CD4-positive, alpha-beta T cell (primary cell): ENCODE measurements around the gene OSBPL6. TPM values are rescaled to one million over a fixed set of nuclear protein-coding genes. Genes with fewer than 3 reads are reported as not detected.

Source experiments
- ATAC-seq: fragments of 200-7000 bp; cut with Tn5 transposase; one replicate; pipeline ENCODE4 v1.10.0; 2022; ENCODE audit warnings: mild to moderate bottlenecking; ENCODE audit not compliant: poor library complexity
- CTCF ChIA-PET: fragments of 350-600 bp; sonication (Branson Sonifier 250); formaldehyde crosslinking; loops from one replicate; lab custom pipeline; 2021; ENCODE audit warnings: antibody characterized with exemption, inconsistent platforms; lab: Charles Lee
- POLR2A ChIA-PET: fragments of 350-600 bp; sonication (Branson Sonifier 250); formaldehyde crosslinking; loops from one replicate; lab custom pipeline; 2021; ENCODE audit warnings: antibody characterized with exemption, inconsistent platforms; lab: Charles Lee
- DNase-seq, 14 experiments: peaks; one replicate each; pipeline ENCODE4 v3.0.0-alpha.2; 2013 to 2020; ENCODE audit warnings: mixed read lengths in 2 of 14
- H3K27ac ChIP-seq, 2 donors: one replicate each; pipeline versions ENCODE4 v1.5.1 to v1.7.0; 2013; ENCODE audit warnings: low read length in 2 of 2, low read depth in 1 of 2, mild to moderate bottlenecking in 1 of 2
- H3K27me3 ChIP-seq, 2 experiments: 1 replicate in 1 of 2; 2 replicates in 1 of 2; pipeline versions ENCODE4 v1.6.1 to v1.7.0; 2013; ENCODE audit warnings: low read length in 2 of 2, control low read depth in 1 of 2, mild to moderate bottlenecking in 1 of 2, moderate library complexity in 1 of 2; ENCODE audit not compliant: insufficient read depth in 2 of 2, control insufficient read depth in 1 of 2
- H3K36me3 ChIP-seq: one replicate; pipeline ENCODE4 v1.6.1; 2013; ENCODE audit warnings: low read length, control low read depth; ENCODE audit not compliant: insufficient read depth
- H3K4me1 ChIP-seq: one replicate; pipeline ENCODE4 v1.6.1; 2013; ENCODE audit warnings: low read length, control low read depth; ENCODE audit not compliant: insufficient read depth
- H3K4me3 ChIP-seq: one replicate; pipeline ENCODE4 v1.5.1; 2013; ENCODE audit warnings: mild to moderate bottlenecking, low read length, moderate library complexity
- H3K9me3 ChIP-seq, 2 experiments: 1 replicate in 1 of 2; 2 replicates in 1 of 2; pipeline versions ENCODE4 v1.6.1 to v1.7.0; 2013; ENCODE audit warnings: low read length in 2 of 2, mild to moderate bottlenecking in 2 of 2, control low read depth in 1 of 2, moderate library complexity in 1 of 2; ENCODE audit not compliant: control insufficient read depth in 1 of 2, insufficient read depth in 1 of 2
- H3K27ac Mint-ChIP-seq: one replicate; pipeline ENCODE4 v1.8.0; 2020; ENCODE audit warnings: mixed read lengths
- H3K27me3 Mint-ChIP-seq: one replicate; pipeline ENCODE4 v1.8.0; 2021; ENCODE audit warnings: mixed read lengths
- H3K36me3 Mint-ChIP-seq: one replicate; pipeline ENCODE4 v1.8.0; 2021; ENCODE audit warnings: low read depth, mixed read lengths
- H3K4me1 Mint-ChIP-seq: one replicate; pipeline ENCODE4 v1.8.0; 2021; ENCODE audit warnings: low read depth, mixed read lengths
- H3K4me3 Mint-ChIP-seq: one replicate; pipeline ENCODE4 v1.8.0; 2020; ENCODE audit warnings: mild to moderate bottlenecking, mixed read lengths
- H3K9me3 Mint-ChIP-seq: one replicate; pipeline ENCODE4 v1.8.0; 2020; ENCODE audit warnings: mixed read lengths
- CTCF ChIP-seq: fragments of 200-600 bp; IDR thresholded peaks from one replicate; pipeline ENCODE4 v1.8.0; 2022; ENCODE audit warnings: antibody characterized with exemption, mild to moderate bottlenecking
- intact Hi-C, 2 experiments: fragments of 100-400 bp; cut with DNase I in 1 of 2; cut with micrococcal nuclease in 1 of 2; formaldehyde crosslinking; loops; one replicate each; pipeline versions ENCODE4 v1.15.1 to v1.9.0; 2023 to 2025; cut with DNase I, micrococcal nuclease
- total RNA-seq, 174 experiments: library from RNA in 2 of 174; stranded (reverse) in 2 of 174; gene quantifications; one replicate each; pipeline ENCODE4 v1.2.3 and lab custom pipeline; 2021 to 2026

The OSBPL6 gene
- total RNA-seq, 2 experiments from 2014 or later = 0.08 to 0.11 TPM

- DNase-seq = peak; percentile 90 to 98 (median 95)
- Mint-ChIP-seq H3K36me3 (peaks cover 42% of the 10 kb centered on the region), H3K4me1 (peaks cover 35% of the 10 kb centered on the region), H3K27ac (peak within 1 kb of the TSS; percentile 97), H3K4me3 (peak within 1 kb of the TSS; percentile 91), H3K27me3 (no peaks in the 10 kb centered on the region), H3K9me3 (no peaks in the 10 kb centered on the region)
- peak; percentile 84 for ATAC-seq
- CTCF ChIA-PET = interaction anchor here (1.0 to 2.2 kb wide), 5 partner anchors 29 to 250 kb away, joined by 3 to 13 read pairs (median 5); partner anchors contain the start of gene PLEKHA3
- H3K36me3 ChIP-seq = peaks cover 10% of the 10 kb centered on the region
- H3K9me3 ChIP-seq = no peaks in the 10 kb centered on the region
- peak within 1 kb of the TSS; percentile 78 to 98 for H3K27ac ChIP-seq
- no peaks in the 10 kb centered on the region for H3K27me3 ChIP-seq
- intact Hi-C loops = loop anchor here in 1 of 2 experiments (2.0 kb wide), 2 partner anchors 28 to 72 kb away; partner anchors contain the start of gene FKBP7
- POLR2A ChIA-PET = interaction anchor here (0.6 to 3.2 kb wide), 22 partner anchors 11 to 1239 kb away, joined by 3 to 45 read pairs (median 5); partner anchors contain the start of genes FKBP7, HNRNPA3, PLEKHA3 and RBM45
- peaks cover 27% of the 10 kb centered on the region for H3K4me1 ChIP-seq
- TF ChIP-seq CTCF = no peak
- peak within 1 kb of the TSS; percentile 77 for H3K4me3 ChIP-seq
These were observed 256.6 kb downstream of the OSBPL6 start, which contains the start of the genes PJVK and PRKRA for GRCh38 chr2:178450774-178451525. TSS of gene PJVK (plus strand) at chr2:178451378. CDS start at chr2:178453410, 2,032 bp downstream. TSS of gene PRKRA (minus strand) at chr2:178451175. CDS start at chr2:178451030, 145 bp downstream.

- peak overlapping the region; percentile 97 for H3K27ac Mint-ChIP-seq
- no peak for DNase-seq
- no peak overlapping the region for H3K4me3 ChIP-seq
- H3K4me3 Mint-ChIP-seq = peak overlapping the region; percentile 83
- intact Hi-C loops = loop anchor here in 1 of 2 experiments (1.0 kb wide), 1 partner anchor 24 kb away; no protein-coding TSS in a partner anchor
- no peak for ATAC-seq
- ChIA-PET CTCF (interaction anchor here (0.7 to 1.3 kb wide), 2 partner anchors 12 to 13 kb away, joined by 3 read pairs; no protein-coding TSS in a partner anchor), POLR2A (no interaction called here)
- H3K4me1 Mint-ChIP-seq = peaks cover 31% of the 10 kb centered on the region
- TF ChIP-seq CTCF = no peak
- peaks cover 4% of the 10 kb centered on the region for H3K36me3 ChIP-seq
- no peak overlapping the region for H3K27ac ChIP-seq
- H3K9me3 ChIP-seq = no peaks in the 10 kb centered on the region
- H3K36me3 Mint-ChIP-seq = peaks cover 32% of the 10 kb centered on the region
- H3K4me1 ChIP-seq = peaks cover 27% of the 10 kb centered on the region
- H3K27me3 ChIP-seq = no peaks in the 10 kb centered on the region
- no peaks in the 10 kb centered on the region for H3K9me3 Mint-ChIP-seq
- no peaks in the 10 kb centered on the region for H3K27me3 Mint-ChIP-seq
These were observed 258.0 kb downstream of the OSBPL6 start for GRCh38 chr2:178452334-178452733.

Other genes starting within 250 kb of the OSBPL6 start
- not detected for gene PDE11A, start 121.7 kb upstream of the OSBPL6 start, total RNA-seq
- gene RBM45, start 82.1 kb upstream of the OSBPL6 start, total RNA-seq = 1 to 10 TPM; 6.9 to 9.5 TPM